Measurements from ENCODE around the gene PDE8A.
"Not testable (repeated sequence)": the region's sequence is repeated elsewhere in the genome, so short reads cannot be mapped to it uniquely, and the experiment has no call there.

PDE8A gene

GRCh38 chr15:85151145-85151544 lies 169.5 kb downstream of the PDE8A start:
- FAIRE-seq (no peak), DNase-seq (ENCODE audit: extremely low spot score, insufficient read length, low read depth) (no peak)

GRCh38 chr15:85151861-85152260 lies 170.2 kb downstream of the PDE8A start:
- FAIRE-seq (no peak), DNase-seq (ENCODE audit: extremely low spot score, insufficient read length, low read depth) (no peak)

GRCh38 chr15:85154061-85154460 lies 172.4 kb downstream of the PDE8A start:
- no peak for FAIRE-seq
- DNase-seq (ENCODE audit: extremely low spot score, insufficient read length, low read depth) = no peak

- DNase-seq (ENCODE audit: extremely low spot score, insufficient read length, low read depth) = no peak
- no peak for FAIRE-seq
Observed at GRCh38 chr15:85155360-85155759, 173.7 kb downstream of the PDE8A start.

GRCh38 chr15:85155857-85156256 lies 174.2 kb downstream of the PDE8A start:
- DNase-seq (ENCODE audit: extremely low spot score, insufficient read length, low read depth) = no peak
- no peak for FAIRE-seq

- FAIRE-seq = no peak
- no peak for DNase-seq (ENCODE audit: extremely low spot score, insufficient read length, low read depth)
Observed at GRCh38 chr15:85157344-85157743, 175.7 kb downstream of the PDE8A start.

- DNase-seq (ENCODE audit: extremely low spot score, insufficient read length, low read depth) (no peak), FAIRE-seq (no peak)
Observed at GRCh38 chr15:85162237-85162636, 180.6 kb downstream of the PDE8A start.

- FAIRE-seq (no peak), DNase-seq (ENCODE audit: extremely low spot score, insufficient read length, low read depth) (no peak)
Observed at GRCh38 chr15:85164841-85165466, 183.3 kb downstream of the PDE8A start.

- FAIRE-seq (no peak), DNase-seq (ENCODE audit: extremely low spot score, insufficient read length, low read depth) (no peak)
Observed at GRCh38 chr15:85167568-85167967, 185.9 kb downstream of the PDE8A start.

GRCh38 chr15:85168642-85169173 lies 187.1 kb downstream of the PDE8A start:
- DNase-seq (ENCODE audit: extremely low spot score, insufficient read length, low read depth) = no peak
- no peak for FAIRE-seq

GRCh38 chr15:85171736-85172135 lies 190.1 kb downstream of the PDE8A start:
- FAIRE-seq (no peak), DNase-seq (ENCODE audit: extremely low spot score, insufficient read length, low read depth) (no peak)

GRCh38 chr15:85172846-85173490 lies 191.3 kb downstream of the PDE8A start:
- no peak for FAIRE-seq
- no peak for DNase-seq (ENCODE audit: extremely low spot score, insufficient read length, low read depth)

- not testable (repeated sequence) for DNase-seq (ENCODE audit: extremely low spot score, insufficient read length, low read depth); FAIRE-seq
Observed at GRCh38 chr15:85173630-85174029, 192.0 kb downstream of the PDE8A start.

GRCh38 chr15:85174521-85174920 lies 192.9 kb downstream of the PDE8A start:
- no peak for DNase-seq (ENCODE audit: extremely low spot score, insufficient read length, low read depth)
- no peak for FAIRE-seq

GRCh38 chr15:85177042-85177515 lies 195.4 kb downstream of the PDE8A start:
- not testable (repeated sequence) for DNase-seq (ENCODE audit: extremely low spot score, insufficient read length, low read depth); FAIRE-seq

GRCh38 chr15:85178308-85178707 lies 196.7 kb downstream of the PDE8A start:
- FAIRE-seq (no peak), DNase-seq (ENCODE audit: extremely low spot score, insufficient read length, low read depth) (no peak)

- DNase-seq (ENCODE audit: extremely low spot score, insufficient read length, low read depth) (no peak), FAIRE-seq (no peak)
Observed at GRCh38 chr15:85179700-85180099, 198.0 kb downstream of the PDE8A start.

- FAIRE-seq; DNase-seq (ENCODE audit: extremely low spot score, insufficient read length, low read depth): not testable (repeated sequence)
Observed at GRCh38 chr15:85185350-85185749, 203.7 kb downstream of the PDE8A start.

- DNase-seq (ENCODE audit: extremely low spot score, insufficient read length, low read depth); FAIRE-seq: not testable (repeated sequence)
Observed at GRCh38 chr15:85188171-85188577, 206.5 kb downstream of the PDE8A start.

Measured in GM18507 (cell line).